Liver (tissue), 3 donors: ENCODE measurements around the gene HOXA1.

Source experiments
- CTCF ChIP-seq: fragments of 150-350 bp; IDR thresholded peaks from 2 replicates; pipeline ENCODE4 v1.5.1; 2017; ENCODE audit warnings: improper control_type of control experiment, low read depth, low read length; ENCODE audit not compliant: missing input control
- JUND ChIP-seq, 2 donors: IDR thresholded peaks; 2 replicates each; pipeline ENCODE4 v1.6.1; 2016; ENCODE audit warnings: antibody characterized with exemption in 2 of 2
- MAX ChIP-seq: IDR thresholded peaks from 2 replicates; pipeline ENCODE4 v1.6.1; 2016; ENCODE audit warnings: antibody characterized with exemption
- NR2F2 ChIP-seq: IDR thresholded peaks from 2 replicates; pipeline ENCODE4 v1.6.1; 2016; ENCODE audit warnings: antibody characterized with exemption
- TAF1 ChIP-seq: conservative IDR thresholded peaks from 2 replicates; pipeline ENCODE4 v1.6.1; 2016; ENCODE audit warnings: antibody characterized with exemption, mild to moderate bottlenecking
- YY1 ChIP-seq: IDR thresholded peaks from 2 replicates; pipeline ENCODE4 v1.6.1; 2016; ENCODE audit warnings: antibody characterized with exemption, mild to moderate bottlenecking
- donor health status: healthy.
- donor health status: healthy.

- no peak for TF ChIP-seq MAX
- TF ChIP-seq CTCF, result no peak
- TF ChIP-seq YY1, result no peak
- no peak for TF ChIP-seq NR2F2
- TF ChIP-seq JUND (IDR thresholded peaks at IDR 0.05), result no peak
- TF ChIP-seq TAF1, result no peak
Observed at GRCh38 chr7:27125986-27126394, 30.2 kb upstream of the HOXA1 start.
